Activated naive CD4-positive, alpha-beta T cell treated with anti-CD3 and anti-CD28 coated beads for 36 hours (primary cell): ENCODE measurements around the gene MRPL23. TPM values are rescaled to one million over a fixed set of nuclear protein-coding genes. Genes with fewer than 3 reads are reported as not detected.
"Not testable (repeated sequence)": the region's sequence is repeated elsewhere in the genome, so short reads cannot be mapped to it uniquely, and the experiment has no call there.

Experiments
- CTCF ChIA-PET: fragments of 350-600 bp; sonication (Branson Sonifier 250); formaldehyde crosslinking; loops from one replicate; lab custom pipeline; 2021; ENCODE audit warnings: antibody characterized with exemption; lab: Charles Lee
- DNase-seq: peaks from one replicate; pipeline ENCODE4 v3.0.0-alpha.2; 2020
- H3K27ac Mint-ChIP-seq: one replicate; pipeline ENCODE4 v1.8.0; 2021; ENCODE audit warnings: mild to moderate bottlenecking, mixed read lengths
- H3K27me3 Mint-ChIP-seq: one replicate; pipeline ENCODE4 v1.8.0; 2021; ENCODE audit warnings: low read depth, mixed read lengths
- H3K36me3 Mint-ChIP-seq: one replicate; pipeline ENCODE4 v1.8.0; 2021; ENCODE audit warnings: low read depth, mixed read lengths
- H3K4me1 Mint-ChIP-seq: one replicate; pipeline ENCODE4 v1.8.0; 2021; ENCODE audit warnings: low read depth, mixed read lengths
- H3K4me3 Mint-ChIP-seq: one replicate; pipeline ENCODE4 v1.8.0; 2021; ENCODE audit warnings: mild to moderate bottlenecking, moderate library complexity, mixed read lengths
- H3K9me3 Mint-ChIP-seq: one replicate; pipeline ENCODE4 v1.8.0; 2021; ENCODE audit warnings: mixed read lengths
- intact Hi-C: fragments of 100-400 bp; cut with micrococcal nuclease; formaldehyde crosslinking; loops from one replicate; pipeline ENCODE4 v1.15.1; 2023
- total RNA-seq, 2 experiments: library from RNA; stranded (reverse); gene quantifications; one replicate each; pipeline ENCODE4 v1.2.3, GENCODE V29; 2021

MRPL23 gene
- total RNA-seq, 2 experiments from 2014 or later, result 125 to 127 TPM

DNA sequence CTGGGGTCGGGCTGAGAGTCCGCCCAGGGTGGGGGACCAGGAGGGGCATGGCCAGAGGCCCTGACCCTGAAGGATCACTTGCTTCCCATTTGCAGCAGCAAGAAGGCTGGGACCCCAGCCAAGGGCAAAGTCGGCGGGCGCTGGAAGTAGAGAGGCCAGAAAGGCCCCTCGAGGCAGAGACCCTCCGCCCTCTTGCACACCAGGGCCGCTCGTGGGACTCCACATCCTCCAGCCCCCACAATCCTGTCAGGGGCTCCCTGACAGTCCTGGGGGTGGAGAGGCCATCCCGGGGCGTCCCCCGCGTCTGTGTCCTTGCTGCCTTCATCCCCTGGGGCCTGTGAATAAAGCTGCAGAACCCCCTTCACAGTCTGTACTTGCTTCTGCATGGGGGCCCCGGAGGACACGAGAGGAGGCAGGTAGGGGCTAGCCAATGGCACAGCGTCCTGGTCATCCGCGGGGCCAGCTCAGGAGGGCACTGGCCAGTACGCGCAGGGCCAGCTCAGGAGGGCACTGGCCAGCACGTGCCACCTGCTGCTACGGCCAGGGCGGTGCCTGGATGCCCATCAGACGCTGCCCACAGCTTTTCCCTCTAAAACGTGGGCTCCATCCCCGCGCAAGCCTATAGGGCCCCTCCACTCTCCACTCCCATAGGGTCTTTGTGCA is 8.7 kb upstream of the MRPL23 start:
- Mint-ChIP-seq H3K9me3 (no peaks in the 10 kb centered on the region), H3K4me1 (peaks cover 3% of the 10 kb centered on the region), H3K36me3 (no peaks in the 10 kb centered on the region), H3K27me3 (no peaks in the 10 kb centered on the region), H3K4me3 (no peak overlapping the region), H3K27ac (no peak overlapping the region)
- DNase-seq, result no peak
- CTCF ChIA-PET, result interaction anchor here (0.8 kb wide), 1 partner anchor 29 kb away, joined by 3 read pairs; no protein-coding TSS in a partner anchor
- intact Hi-C loops, result loop anchor here (1.0 kb wide), 1 partner anchor 44 kb away; no protein-coding TSS in a partner anchor

DNA sequence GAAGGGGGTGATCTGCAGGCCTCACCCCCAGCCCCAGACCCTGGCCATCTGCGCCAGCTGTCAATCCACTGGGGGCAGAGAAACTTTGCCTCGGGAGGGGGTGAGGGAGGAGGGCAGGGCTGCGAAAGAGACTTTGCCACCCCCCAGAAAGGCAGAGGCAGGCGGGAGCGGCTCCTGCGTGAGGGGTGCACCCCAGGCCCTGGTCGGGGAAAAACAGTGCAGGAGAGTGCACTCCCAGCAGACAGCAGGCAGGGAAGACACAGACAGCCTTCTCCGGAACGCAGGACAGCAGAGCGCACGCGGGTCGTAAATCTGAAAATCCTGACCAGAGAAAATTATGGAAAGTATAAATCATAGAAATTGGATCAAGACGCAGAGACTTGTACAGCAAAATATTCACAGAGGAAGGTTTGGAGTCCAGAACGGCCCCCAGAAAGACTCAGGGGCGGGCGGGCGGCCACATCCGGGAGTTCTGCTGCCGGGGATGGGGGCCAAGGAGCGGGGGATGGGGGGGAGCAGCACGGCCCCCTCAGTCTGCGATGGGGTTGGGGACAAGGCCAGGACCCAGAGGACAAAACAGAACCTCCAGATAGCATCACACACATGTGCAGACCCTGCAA is 8.0 kb upstream of the MRPL23 start:
- CTCF ChIA-PET, result interaction anchor here (0.8 kb wide), 1 partner anchor 29 kb away, joined by 3 read pairs; no protein-coding TSS in a partner anchor
- no peaks in the 10 kb centered on the region for H3K9me3 Mint-ChIP-seq
- intact Hi-C loops, result loop anchor here (1.0 kb wide), 1 partner anchor 45 kb away; no protein-coding TSS in a partner anchor

GRCh38 chr11:1939788-1940187 is 7.3 kb upstream of the MRPL23 start:
- intact Hi-C loops, result loop anchor here (1.0 kb wide), 1 partner anchor 45 kb away; no protein-coding TSS in a partner anchor
- H3K4me3 Mint-ChIP-seq, DNase-seq, H3K9me3 Mint-ChIP-seq, H3K27me3 Mint-ChIP-seq, H3K36me3 Mint-ChIP-seq, CTCF ChIA-PET, H3K27ac Mint-ChIP-seq, H3K4me1 Mint-ChIP-seq: not testable (repeated sequence)

More for the DNA sequence above, 8.0 kb upstream of the MRPL23 start:
- no peaks in the 10 kb centered on the region for H3K27me3 Mint-ChIP-seq
- DNase-seq, result no peak
- peaks cover 3% of the 10 kb centered on the region for H3K4me1 Mint-ChIP-seq
- no peak overlapping the region for H3K27ac Mint-ChIP-seq
- no peaks in the 10 kb centered on the region for H3K36me3 Mint-ChIP-seq
- H3K4me3 Mint-ChIP-seq, result no peak overlapping the region

- DNase-seq, result no peak
- no peaks in the 10 kb centered on the region for H3K9me3 Mint-ChIP-seq
- no peaks in the 10 kb centered on the region for H3K27me3 Mint-ChIP-seq
- H3K27ac Mint-ChIP-seq, result no peak overlapping the region
- H3K4me1 Mint-ChIP-seq, result peaks cover 3% of the 10 kb centered on the region
- H3K4me3 Mint-ChIP-seq, result no peak overlapping the region
- no peaks in the 10 kb centered on the region for H3K36me3 Mint-ChIP-seq
- intact Hi-C loops, result no loop called here
- CTCF ChIA-PET, result interaction anchor here (1.0 kb wide), 1 partner anchor 106 kb away, joined by 3 read pairs; no protein-coding TSS in a partner anchor
Measured at GRCh38 chr11:1942558-1943260, 4.4 kb upstream of the MRPL23 start.

DNA sequence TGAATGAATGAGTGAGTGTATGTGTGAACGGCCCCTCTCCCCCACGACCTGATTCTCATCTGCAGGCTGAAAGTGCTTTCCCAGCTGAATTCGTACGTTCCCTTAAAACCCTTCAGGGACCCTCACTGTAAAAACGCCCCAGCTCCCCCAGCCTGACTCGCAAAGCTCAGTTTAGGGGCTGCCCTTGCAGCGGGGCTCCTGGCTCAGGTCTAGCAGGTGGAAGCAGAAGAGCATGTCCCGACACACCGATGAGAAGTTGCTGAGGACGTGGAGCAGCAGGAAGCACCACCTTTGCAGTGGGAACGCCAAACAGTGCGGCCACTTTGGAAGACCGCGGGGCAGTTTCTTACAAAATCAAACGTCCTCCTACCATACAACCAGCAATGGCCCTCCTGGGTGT is 3.6 kb upstream of the MRPL23 start:
- CTCF ChIA-PET, result no interaction called here
- Mint-ChIP-seq H3K27me3 (no peaks in the 10 kb centered on the region), H3K36me3 (no peaks in the 10 kb centered on the region), H3K4me1 (peaks cover 3% of the 10 kb centered on the region), H3K27ac (no peak overlapping the region), H3K9me3 (no peaks in the 10 kb centered on the region), H3K4me3 (no peak overlapping the region)
- intact Hi-C loops, result no loop called here
- no peak for DNase-seq

- H3K4me1 Mint-ChIP-seq, result peaks cover 3% of the 10 kb centered on the region
Measured at GRCh38 chr11:1943977-1944376, 3.2 kb upstream of the MRPL23 start.

DNA sequence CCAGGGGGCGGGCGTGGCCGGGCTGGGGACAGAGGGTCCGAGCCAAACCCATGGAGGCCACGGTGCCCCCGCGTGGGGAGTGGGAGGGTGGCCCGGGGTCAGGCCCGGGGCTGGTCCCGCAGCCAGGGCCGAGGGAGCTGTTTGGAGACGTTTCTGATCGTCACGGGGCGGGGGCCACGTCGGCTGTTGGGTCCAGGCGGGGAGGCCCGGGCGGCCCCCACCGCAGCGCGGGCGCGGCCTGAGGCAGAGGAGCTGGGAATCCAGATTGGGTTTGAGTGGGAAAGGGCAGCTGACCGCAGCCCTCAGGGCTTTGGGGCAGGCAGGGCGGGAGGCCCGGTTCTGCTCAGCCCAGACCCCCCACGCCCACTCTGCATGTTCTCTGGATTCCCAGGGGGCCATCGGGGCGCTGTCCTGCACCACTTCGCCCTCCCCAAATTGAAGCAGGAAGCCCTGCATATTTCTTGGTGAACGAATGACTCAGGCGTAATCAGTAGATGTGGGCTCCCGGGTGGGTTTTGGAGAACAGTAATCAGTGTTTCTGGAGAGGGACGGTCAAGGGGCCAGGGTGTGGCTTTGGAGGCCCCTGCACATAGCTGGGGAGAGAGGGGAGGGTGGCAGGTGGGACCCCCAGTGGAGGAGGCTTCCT is 583 bp downstream of the MRPL23 start:
- no peak for DNase-seq
- intact Hi-C loops, result no loop called here
- Mint-ChIP-seq H3K9me3 (no peaks in the 10 kb centered on the region), H3K36me3 (no peaks in the 10 kb centered on the region), H3K4me3 (no peak overlapping the region), H3K27ac (no peak overlapping the region), H3K27me3 (no peaks in the 10 kb centered on the region), H3K4me1 (no peaks in the 10 kb centered on the region)
- CTCF ChIA-PET, result interaction anchor here (1.6 to 2.1 kb wide), 3 partner anchors 54 to 66 kb away, joined by 3 to 7 read pairs (median 5); no protein-coding TSS in a partner anchor

More at GRCh38 chr11:1943977-1944376, 3.2 kb upstream of the MRPL23 start:
- CTCF ChIA-PET, result no interaction called here
- DNase-seq, result no peak
- H3K4me3 Mint-ChIP-seq, result no peak overlapping the region
- intact Hi-C loops, result no loop called here
- H3K36me3 Mint-ChIP-seq, result no peaks in the 10 kb centered on the region
- H3K27ac Mint-ChIP-seq, result no peak overlapping the region
- H3K27me3 Mint-ChIP-seq, result no peaks in the 10 kb centered on the region
- H3K9me3 Mint-ChIP-seq, result no peaks in the 10 kb centered on the region

DNA sequence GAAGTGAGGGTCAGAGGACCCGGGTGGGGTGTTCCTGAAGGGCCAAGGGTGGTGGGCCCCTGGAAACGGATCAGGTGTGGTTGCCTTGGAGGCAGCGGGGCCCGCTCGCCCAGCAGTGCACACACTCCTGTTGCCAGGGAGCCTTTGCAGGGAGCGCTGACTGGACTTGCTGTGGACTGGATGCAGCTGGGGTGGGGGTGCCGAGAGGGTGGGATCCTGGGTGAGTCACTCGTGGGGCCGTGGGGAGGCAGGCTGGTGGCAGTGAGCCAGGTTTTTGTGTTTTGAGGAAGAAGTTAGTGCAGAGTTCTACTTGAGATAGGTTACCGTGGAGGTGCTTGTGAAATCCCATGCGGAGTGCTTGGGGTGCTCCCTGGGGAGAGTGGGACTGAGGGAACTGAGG is 1.3 kb downstream of the MRPL23 start:
- Mint-ChIP-seq H3K4me1 (no peaks in the 10 kb centered on the region), H3K4me3 (peak overlapping the region; percentile 39), H3K36me3 (no peaks in the 10 kb centered on the region), H3K9me3 (no peaks in the 10 kb centered on the region), H3K27me3 (no peaks in the 10 kb centered on the region), H3K27ac (no peak overlapping the region)
- intact Hi-C loops, result no loop called here
- peak; percentile 2 for DNase-seq
- CTCF ChIA-PET, result interaction anchor here (0.8 to 2.1 kb wide), 5 partner anchors 31 to 66 kb away, joined by 3 to 7 read pairs (median 3); no protein-coding TSS in a partner anchor

GRCh38 chr11:1949302-1949701 is 2.2 kb downstream of the MRPL23 start:
- Mint-ChIP-seq H3K9me3 (no peaks in the 10 kb centered on the region), H3K4me3 (no peak overlapping the region), H3K27me3 (no peaks in the 10 kb centered on the region), H3K27ac (no peak overlapping the region), H3K36me3 (no peaks in the 10 kb centered on the region), H3K4me1 (no peaks in the 10 kb centered on the region)
- intact Hi-C loops, result no loop called here
- CTCF ChIA-PET, result interaction anchor here (0.5 to 2.1 kb wide), 5 partner anchors 32 to 296 kb away, joined by 3 to 7 read pairs (median 4); no protein-coding TSS in a partner anchor
- DNase-seq, result no peak

DNA sequence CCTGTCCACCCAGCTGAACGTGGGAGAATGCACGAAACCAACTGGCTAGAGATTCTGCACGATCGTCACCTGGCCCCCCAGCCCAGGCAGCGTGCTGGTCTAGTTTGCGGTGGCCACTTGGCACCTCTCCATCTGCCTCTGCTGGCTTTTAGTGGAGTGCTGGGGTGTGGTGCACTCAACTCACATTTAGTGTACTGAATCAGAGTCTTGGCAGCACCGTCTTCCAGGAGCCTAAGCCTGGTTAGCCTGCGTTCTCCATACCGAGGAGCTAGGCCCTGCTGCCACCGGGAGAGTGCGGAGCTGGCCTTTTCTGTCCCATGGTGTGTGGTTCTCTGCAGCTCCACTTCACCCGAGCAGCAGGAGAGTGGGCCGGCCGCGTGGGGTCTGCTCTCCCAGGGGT is 2.8 kb downstream of the MRPL23 start:
- Mint-ChIP-seq H3K27ac (no peak overlapping the region), H3K27me3 (no peaks in the 10 kb centered on the region), H3K9me3 (no peaks in the 10 kb centered on the region), H3K4me1 (no peaks in the 10 kb centered on the region), H3K36me3 (no peaks in the 10 kb centered on the region), H3K4me3 (no peak overlapping the region)
- no peak for DNase-seq
- intact Hi-C loops, result no loop called here
- CTCF ChIA-PET, result interaction anchor here (1.0 kb wide), 1 partner anchor 200 kb away, joined by 3 read pairs; no protein-coding TSS in a partner anchor

DNA sequence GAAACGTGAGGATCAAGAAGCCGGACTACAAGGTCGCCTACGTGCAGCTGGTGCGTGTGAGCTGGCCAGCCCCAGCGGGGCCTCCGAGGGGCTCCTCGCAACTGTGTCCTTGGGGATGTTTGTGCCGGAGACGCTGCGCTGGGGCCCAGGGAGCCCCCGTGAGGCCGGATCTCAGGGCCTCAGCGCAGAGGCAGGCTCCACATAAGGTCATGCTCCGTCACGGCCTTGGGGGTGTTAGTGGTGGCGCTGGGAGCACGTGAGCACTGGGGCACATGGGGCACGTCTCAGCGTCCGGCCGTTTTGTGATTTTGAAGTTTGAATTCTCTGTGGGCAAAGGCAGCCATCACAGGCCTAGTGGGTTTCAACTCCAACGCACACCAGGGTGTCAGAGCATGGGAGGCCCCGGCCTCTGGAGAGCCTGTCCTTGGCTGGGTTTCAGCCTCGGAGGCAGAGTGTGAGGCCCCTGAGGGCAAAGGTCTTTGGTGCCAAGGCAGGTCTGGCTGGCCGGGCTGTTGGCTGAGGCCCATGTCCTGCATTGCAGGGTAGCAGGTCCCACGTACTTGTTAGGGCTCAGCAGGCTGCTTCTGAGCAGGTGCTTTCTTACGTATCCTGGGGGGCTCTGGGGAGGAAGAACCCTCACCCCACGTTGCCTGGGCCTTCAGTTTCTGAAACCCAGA is 5.8 kb downstream of the MRPL23 start:
- H3K4me3 Mint-ChIP-seq, result no peak overlapping the region
- H3K27me3 Mint-ChIP-seq, result no peaks in the 10 kb centered on the region
- CTCF ChIA-PET, result no interaction called here
- DNase-seq, result no peak
- H3K9me3 Mint-ChIP-seq, result no peaks in the 10 kb centered on the region
- no peak overlapping the region for H3K27ac Mint-ChIP-seq
- intact Hi-C loops, result no loop called here
- H3K4me1 Mint-ChIP-seq, result no peaks in the 10 kb centered on the region
- H3K36me3 Mint-ChIP-seq, result no peaks in the 10 kb centered on the region
